Activated B cell treated with CpG ODN at 0.5 μM for 24 hours (primary cell): ENCODE results near the gene PCDH12. TPM values are rescaled to one million over a fixed set of nuclear protein-coding genes. Genes with fewer than 3 reads are reported as not detected.
A peak's percentile ranks its signal among the peaks of the same experiment; 100 is the strongest.

ENCODE experiments used
- ATAC-seq: fragments of 200-7000 bp; cut with Tn5 transposase; one replicate; pipeline ENCODE4 v1.10.0; 2021; ENCODE audit warnings: low read depth, mild to moderate bottlenecking, moderate library complexity
- CTCF ChIA-PET: fragments of 350-600 bp; sonication (Branson Sonifier 250); formaldehyde crosslinking; loops from one replicate; lab custom pipeline; 2021; ENCODE audit warnings: antibody characterized with exemption; lab: Charles Lee
- POLR2A ChIA-PET: fragments of 350-600 bp; sonication (Branson Sonifier 250); formaldehyde crosslinking; loops from one replicate; lab custom pipeline; 2021; ENCODE audit warnings: antibody characterized with exemption; lab: Charles Lee
- DNase-seq: peaks from one replicate; pipeline ENCODE4 v3.0.0; 2022
- H3K27ac Mint-ChIP-seq: one replicate; pipeline ENCODE4 v1.8.0; 2020; ENCODE audit warnings: mixed read lengths
- H3K27me3 Mint-ChIP-seq: one replicate; pipeline ENCODE4 v1.8.0; 2021; ENCODE audit warnings: mixed read lengths
- H3K36me3 Mint-ChIP-seq: one replicate; pipeline ENCODE4 v1.8.0; 2021; ENCODE audit warnings: low read depth, mixed read lengths
- H3K4me1 Mint-ChIP-seq: one replicate; pipeline ENCODE4 v1.8.0; 2021; ENCODE audit warnings: mixed read lengths
- H3K4me3 Mint-ChIP-seq: one replicate; pipeline ENCODE4 v1.8.0; 2020; ENCODE audit warnings: mild to moderate bottlenecking, mixed read lengths
- H3K9me3 Mint-ChIP-seq: one replicate; pipeline ENCODE4 v1.8.0; 2020; ENCODE audit warnings: mixed read lengths
- intact Hi-C: fragments of 100-400 bp; cut with micrococcal nuclease; formaldehyde crosslinking; loops from one replicate; pipeline ENCODE4 v1.15.1; 2024
- total RNA-seq: library from RNA; stranded (reverse); gene quantifications from 2 replicates; pipeline ENCODE4 v1.2.3, GENCODE V29; 2022
- TF ChIP-seq, protein P1 (sequence below): fragments of 200-600 bp; IDR thresholded peaks from one replicate; pipeline ENCODE4 v1.8.0; 2022; ENCODE audit warnings: antibody characterized with exemption, mild to moderate bottlenecking

PCDH12 gene
- total RNA-seq, 1 donor from 2014 or later: not detected

DNA sequence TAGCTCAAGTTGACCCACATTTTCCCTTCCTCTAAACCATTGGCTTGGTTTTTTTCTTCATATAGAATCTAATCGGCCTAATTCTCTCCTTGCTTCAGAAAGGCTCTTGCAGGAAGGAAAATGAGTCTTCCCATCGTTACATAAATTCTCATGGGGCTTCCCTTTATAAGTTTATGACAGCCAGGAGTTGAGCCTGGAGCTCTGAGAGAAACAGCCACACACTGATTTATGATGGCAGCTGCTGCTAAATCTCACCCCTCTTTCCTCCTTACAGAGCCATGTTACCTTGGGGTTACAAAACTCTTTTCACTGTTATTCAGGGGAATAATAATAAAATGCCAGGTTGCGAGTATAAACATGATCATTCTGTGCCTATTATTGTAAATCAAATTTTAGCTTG is 5.7 kb upstream of the PCDH12 start:
- H3K27me3 Mint-ChIP-seq: peaks cover 2% of the 10 kb centered on the region
- TF ChIP-seq, protein P1, sequence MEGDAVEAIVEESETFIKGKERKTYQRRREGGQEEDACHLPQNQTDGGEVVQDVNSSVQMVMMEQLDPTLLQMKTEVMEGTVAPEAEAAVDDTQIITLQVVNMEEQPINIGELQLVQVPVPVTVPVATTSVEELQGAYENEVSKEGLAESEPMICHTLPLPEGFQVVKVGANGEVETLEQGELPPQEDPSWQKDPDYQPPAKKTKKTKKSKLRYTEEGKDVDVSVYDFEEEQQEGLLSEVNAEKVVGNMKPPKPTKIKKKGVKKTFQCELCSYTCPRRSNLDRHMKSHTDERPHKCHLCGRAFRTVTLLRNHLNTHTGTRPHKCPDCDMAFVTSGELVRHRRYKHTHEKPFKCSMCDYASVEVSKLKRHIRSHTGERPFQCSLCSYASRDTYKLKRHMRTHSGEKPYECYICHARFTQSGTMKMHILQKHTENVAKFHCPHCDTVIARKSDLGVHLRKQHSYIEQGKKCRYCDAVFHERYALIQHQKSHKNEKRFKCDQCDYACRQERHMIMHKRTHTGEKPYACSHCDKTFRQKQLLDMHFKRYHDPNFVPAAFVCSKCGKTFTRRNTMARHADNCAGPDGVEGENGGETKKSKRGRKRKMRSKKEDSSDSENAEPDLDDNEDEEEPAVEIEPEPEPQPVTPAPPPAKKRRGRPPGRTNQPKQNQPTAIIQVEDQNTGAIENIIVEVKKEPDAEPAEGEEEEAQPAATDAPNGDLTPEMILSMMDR: no peak
- intact Hi-C loops: no loop called here
- DNase-seq (no peak), ATAC-seq (no peak)
- H3K9me3 Mint-ChIP-seq: no peaks in the 10 kb centered on the region
- no peak overlapping the region for H3K27ac Mint-ChIP-seq
- CTCF ChIA-PET: interaction anchor here (1.1 kb wide), 1 partner anchor 272 kb away, joined by 5 read pairs; no protein-coding TSS in a partner anchor
- H3K4me1 Mint-ChIP-seq: peaks cover 35% of the 10 kb centered on the region
- H3K36me3 Mint-ChIP-seq: no peaks in the 10 kb centered on the region
- POLR2A ChIA-PET: no interaction called here
- H3K4me3 Mint-ChIP-seq: no peak overlapping the region

DNA sequence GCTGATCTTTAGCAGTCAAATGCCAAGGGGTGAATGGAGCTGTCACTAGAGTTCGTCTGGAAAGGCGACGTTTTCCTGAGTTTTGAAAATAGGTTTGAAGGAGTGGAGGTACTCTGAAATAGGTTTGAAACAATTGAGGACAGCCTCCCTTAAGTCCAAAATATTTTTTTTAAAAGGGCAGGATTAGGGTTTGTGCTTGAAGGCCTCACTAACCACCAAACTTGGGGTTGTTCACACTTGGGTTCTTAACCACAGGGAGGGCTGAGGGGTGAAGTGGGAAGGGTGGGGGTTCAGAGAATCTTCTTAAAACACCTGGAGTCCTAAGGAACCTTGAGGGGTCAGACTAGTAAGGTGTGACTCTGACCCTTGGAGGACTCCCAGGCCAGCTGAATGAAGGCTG is 3.5 kb upstream of the PCDH12 start:
- peaks cover 20% of the 10 kb centered on the region for H3K4me1 Mint-ChIP-seq
- TF ChIP-seq, protein P1: no peak
- no peak for DNase-seq
- peaks cover under 1% of the 10 kb centered on the region for H3K36me3 Mint-ChIP-seq
- ATAC-seq: no peak
- no peak overlapping the region for H3K27ac Mint-ChIP-seq
- no peak overlapping the region for H3K4me3 Mint-ChIP-seq
- POLR2A ChIA-PET: interaction anchor here (0.6 to 2.6 kb wide), 5 partner anchors 8 to 342 kb away, joined by 3 to 18 read pairs (median 4); partner anchors contain the start of genes DELE1, DIAPH1 and RNF14
- no peaks in the 10 kb centered on the region for H3K9me3 Mint-ChIP-seq
- peaks cover 3% of the 10 kb centered on the region for H3K27me3 Mint-ChIP-seq
- CTCF ChIA-PET: interaction anchor here (0.8 to 6.9 kb wide), 30 partner anchors 8 to 397 kb away, joined by 3 to 133 read pairs (median 8); partner anchors contain the start of genes DELE1 and RNF14
- intact Hi-C loops: loop anchor here (2.0 kb wide), 3 partner anchors 39 to 259 kb away; partner anchors contain the start of gene DELE1

DNA sequence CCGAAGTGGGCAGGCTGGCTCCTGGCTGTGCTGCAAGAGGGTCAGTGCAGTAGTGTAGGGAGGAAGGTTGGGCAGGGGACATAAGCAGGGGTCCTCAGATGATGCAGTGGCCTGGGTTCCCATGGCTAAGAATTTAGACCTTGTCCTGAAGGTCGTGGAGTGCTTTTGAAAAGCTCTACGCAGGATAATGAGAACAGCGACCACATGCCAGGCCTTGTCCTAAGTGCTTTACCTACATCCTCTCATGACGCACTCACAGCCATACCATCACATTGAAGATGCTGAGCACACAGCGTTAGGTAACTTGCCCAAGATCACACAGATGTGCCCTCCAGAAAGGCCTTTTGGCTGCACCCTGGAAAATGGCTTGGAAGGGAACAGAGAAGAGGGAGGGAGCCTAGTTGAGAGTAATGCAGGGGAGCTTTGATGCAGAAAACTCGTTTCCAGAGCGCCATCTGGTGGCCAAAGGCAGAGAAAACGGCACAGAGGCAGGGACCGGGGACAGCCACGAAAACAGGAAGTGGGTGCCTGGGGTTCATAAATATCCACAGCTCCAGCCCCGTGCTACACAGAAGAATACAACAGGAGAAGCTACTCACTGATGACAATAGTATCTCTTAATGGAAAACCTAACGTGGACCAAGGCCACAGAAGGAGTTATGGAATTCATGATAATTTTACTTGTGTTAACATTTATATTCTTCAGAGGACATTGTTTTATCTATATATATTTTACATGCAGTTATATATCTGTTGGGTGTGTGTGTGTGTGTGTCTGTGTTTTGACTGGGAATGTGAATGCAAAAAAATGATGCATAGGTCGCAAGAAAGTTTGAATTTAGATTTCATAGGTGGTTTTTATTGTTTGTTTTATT is 2.7 kb upstream of the PCDH12 start:
- Mint-ChIP-seq H3K36me3 (peaks cover 2% of the 10 kb centered on the region), H3K4me1 (peaks cover 18% of the 10 kb centered on the region), H3K27ac (peak overlapping the region; percentile 75), H3K9me3 (no peaks in the 10 kb centered on the region), H3K4me3 (peak overlapping the region; percentile 9), H3K27me3 (peaks cover 3% of the 10 kb centered on the region)
- TF ChIP-seq, protein P1: no peak
- intact Hi-C loops: loop anchor here (1.0 to 2.0 kb wide), 9 partner anchors 9 to 368 kb away; partner anchors contain the start of genes DELE1 and RNF14
- peak; percentile 77 for DNase-seq
- ChIA-PET POLR2A (interaction anchor here (0.6 to 2.6 kb wide), 7 partner anchors 9 to 342 kb away, joined by 3 to 18 read pairs (median 4); partner anchors contain the start of genes DELE1, DIAPH1 and RNF14), CTCF (interaction anchor here (0.6 to 6.9 kb wide), 37 partner anchors 9 to 397 kb away, joined by 3 to 133 read pairs (median 5); partner anchors contain the start of genes DELE1, FCHSD1, GNPDA1 and RNF14)
- peak; percentile 99 for ATAC-seq

DNA sequence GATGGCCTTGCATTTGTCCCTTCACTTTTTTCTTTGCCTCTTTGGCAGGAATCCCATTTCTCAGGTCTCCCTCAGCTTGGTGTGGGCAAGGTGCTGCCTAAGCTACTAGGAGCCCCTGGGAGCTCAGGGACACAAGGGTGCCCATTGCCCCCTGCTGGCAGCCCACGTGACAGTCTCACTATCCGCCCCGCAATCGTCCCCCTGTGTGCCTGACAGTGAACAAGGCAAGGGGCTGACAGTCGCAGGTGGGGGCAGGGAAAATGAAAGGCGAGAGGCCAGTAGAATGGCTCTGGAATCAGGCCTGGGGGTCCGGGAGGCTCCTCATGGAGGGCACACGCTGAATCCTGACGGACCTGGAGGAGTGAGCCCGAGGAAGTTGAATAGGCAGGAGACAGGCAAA is 2.0 kb upstream of the PCDH12 start:
- ChIA-PET CTCF (interaction anchor here (0.8 to 6.9 kb wide), 29 partner anchors 10 to 368 kb away, joined by 3 to 133 read pairs (median 8); partner anchors contain the start of genes DELE1, FCHSD1, GNPDA1 and RNF14), POLR2A (interaction anchor here (1.0 to 2.6 kb wide), 3 partner anchors 10 to 268 kb away, joined by 6 to 18 read pairs (median 11); partner anchors contain the start of genes DELE1 and RNF14)
- intact Hi-C loops: loop anchor here (1.0 to 2.0 kb wide), 9 partner anchors 9 to 368 kb away; partner anchors contain the start of genes DELE1 and RNF14
- peaks cover 18% of the 10 kb centered on the region for H3K4me1 Mint-ChIP-seq
- H3K4me3 Mint-ChIP-seq: no peak overlapping the region
- no peaks in the 10 kb centered on the region for H3K9me3 Mint-ChIP-seq
- no peak overlapping the region for H3K27ac Mint-ChIP-seq
- peaks cover 2% of the 10 kb centered on the region for H3K36me3 Mint-ChIP-seq
- TF ChIP-seq, protein P1: no peak
- ATAC-seq (no peak), DNase-seq (no peak)
- H3K27me3 Mint-ChIP-seq: peaks cover 3% of the 10 kb centered on the region
